ENCODE measurements around the gene TRMT1. TPM values are rescaled to one million over a fixed set of nuclear protein-coding genes. Genes with fewer than 3 reads are reported as not detected.

Gene TRMT1
- total and polyA plus RNA-seq, 2 experiments from 2014 or later: 88.6 to 90.1 TPM

GRCh38 chr19:13094106-13094504, 22.4 kb downstream of the TRMT1 start:
- H2AFZ ChIP-seq: no peak overlapping the region

GRCh38 chr19:13093407-13094105, 23.0 kb downstream of the TRMT1 start:
- Histone ChIP-seq H2AFZ (no peak overlapping the region), H3K4me3 (peak overlapping the region; percentile 59; the same call in 1 of the 2 replicates), H3K27ac (ENCODE audit: low read depth) (no peak overlapping the region), H3K9me2 (ENCODE audit: insufficient read depth) (no peaks in the 10 kb centered on the region), H3K4me1 (ENCODE audit: insufficient read depth) (peaks cover 41% of the 10 kb centered on the region), H3F3A (replicated peaks; ENCODE audit: low read depth) (peaks cover 33% of the 10 kb centered on the region), H3K4me2 (peak overlapping the region; percentile 87), H3K27me3 (ENCODE audit: insufficient read depth) (peaks cover 59% of the 10 kb centered on the region), H3K36me3 (ENCODE audit: insufficient read depth) (no peaks in the 10 kb centered on the region), H3K79me2 (replicated peaks; ENCODE audit: insufficient read depth) (no peaks in the 10 kb centered on the region), H4K20me1 (replicated peaks; ENCODE audit: insufficient read depth) (0 out of 2 replicates have a peak, but pooled peaks cover 5% of the 10 kb centered on the region)
- Mint-ChIP-seq H3K9me3 (no peaks in the 10 kb centered on the region), H3K36me3 (ENCODE audit: low read depth) (no peaks in the 10 kb centered on the region), H3K4me3 (no peak overlapping the region; the same call in 2 of the 3 replicates), H3K27me3 (ENCODE audit: insufficient read depth, low read depth, poor library complexity) (peaks cover 58% of the 10 kb centered on the region), H3K4me1 (peaks cover 40% of the 10 kb centered on the region), H3K27ac (no peak overlapping the region)
- no peak for TF ChIP-seq ZNF331 (CRISPR knock-in tag; IDR thresholded peaks at IDR 0.05; ENCODE audit: low read depth)
- TF ChIP-seq CTCF (conservative IDR thresholded peaks at IDR 0.05; ENCODE audit: low read depth in 2 of 2): peak; percentile 84 to 99
- TF ChIP-seq REST (IDR thresholded peaks at IDR 0.05; ENCODE audit: unreplicated experiment): no peak
- no peak for TF ChIP-seq EZH2phosphoT487 (IDR thresholded peaks at IDR 0.05; ENCODE audit: unreplicated experiment)
- TF ChIP-seq NANOG (IDR thresholded peaks at IDR 0.05; ENCODE audit: borderline replicate concordance): no peak
- TF ChIP-seq CREB1 (CRISPR knock-in tag; IDR thresholded peaks at IDR 0.05; ENCODE audit: low read depth): peak; percentile 60
- no peak for TF ChIP-seq STAT1 (IDR thresholded peaks at IDR 0.05; ENCODE audit: unreplicated experiment)
- ATAC-seq (peak; percentile 33), DNase-seq (ENCODE audit: low spot score) (peak; percentile 90)

More at GRCh38 chr19:13094106-13094504, 22.4 kb downstream of the TRMT1 start:
- peaks cover 62% of the 10 kb centered on the region for H3K27me3 Mint-ChIP-seq (ENCODE audit: insufficient read depth, low read depth, poor library complexity)
- Histone ChIP-seq H4K20me1 (replicated peaks; ENCODE audit: insufficient read depth) (0 out of 2 replicates have a peak, but pooled peaks cover 5% of the 10 kb centered on the region), H3K4me3 (peak overlapping the region; percentile 59; the same call in 1 of the 2 replicates), H3K9me2 (ENCODE audit: insufficient read depth) (no peaks in the 10 kb centered on the region), H3K36me3 (ENCODE audit: insufficient read depth) (no peaks in the 10 kb centered on the region), H3K4me1 (ENCODE audit: insufficient read depth) (peaks cover 46% of the 10 kb centered on the region), H3K79me2 (replicated peaks; ENCODE audit: insufficient read depth) (no peaks in the 10 kb centered on the region), H3K27me3 (ENCODE audit: insufficient read depth) (peaks cover 64% of the 10 kb centered on the region), H3K4me2 (peak overlapping the region; percentile 87), H3K27ac (ENCODE audit: low read depth) (no peak overlapping the region), H3F3A (replicated peaks; ENCODE audit: low read depth) (peaks cover 38% of the 10 kb centered on the region)
- no peaks in the 10 kb centered on the region for H3K9me3 Mint-ChIP-seq
- no peaks in the 10 kb centered on the region for H3K36me3 Mint-ChIP-seq (ENCODE audit: low read depth)
- ATAC-seq: no peak
- no peak overlapping the region for H3K27ac Mint-ChIP-seq
- no peak for DNase-seq (ENCODE audit: low spot score)
- no peak overlapping the region; the same call in 2 of the 3 replicates for H3K4me3 Mint-ChIP-seq
- H3K4me1 Mint-ChIP-seq: peaks cover 36% of the 10 kb centered on the region
- TF ChIP-seq POLR2AphosphoS5 (IDR thresholded peaks at IDR 0.05; ENCODE audit: low read depth) (no peak), ZNF114 (CRISPR knock-in tag; IDR thresholded peaks at IDR 0.05) (no peak), EZH2 (IDR thresholded peaks at IDR 0.05; ENCODE audit: low read depth, unreplicated experiment) (no peak)

All from GM23338 (cell line).